Measurements from ENCODE around the gene SUGCT. TPM values are rescaled to one million over a fixed set of nuclear protein-coding genes. Genes with fewer than 3 reads are reported as not detected.

Gene SUGCT
- polyA plus RNA-seq, 1 of the 3 experiments (the other 2 are of a cell fraction), result 53.7 TPM

DNA sequence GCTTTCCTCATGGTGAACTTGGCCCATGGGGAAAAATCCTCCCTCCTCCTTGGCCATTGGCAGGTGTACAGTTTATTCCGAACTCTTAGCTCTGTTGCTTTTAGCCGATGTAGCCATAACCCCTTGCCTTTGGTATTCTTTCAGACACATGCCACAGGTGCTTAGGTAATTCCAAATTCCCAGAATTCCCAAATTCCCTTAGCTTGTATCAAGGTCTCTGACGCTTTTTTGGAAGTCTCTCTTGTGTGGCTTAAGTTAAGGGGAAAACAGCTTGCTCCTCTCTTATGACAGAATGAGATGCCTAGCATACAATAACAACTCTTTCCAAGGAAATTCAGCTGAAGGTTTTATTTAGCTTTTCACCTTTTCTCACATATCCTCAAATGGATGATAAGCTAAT is 68.0 kb downstream of the SUGCT start:
- Histone ChIP-seq H3K36me3 (replicated peaks in 1 of 2; ENCODE audit: control insufficient read depth in 1 of 2, insufficient read depth in 2 of 2, low read length in 1 of 2) (no peaks in the 10 kb centered on the region), H3K4me1 (ENCODE audit: control insufficient read depth in 1 of 2, insufficient read depth in 2 of 2, low read depth in 1 of 2, low read length in 1 of 2) (peaks cover 0 to 22% of the 10 kb centered on the region in 2 experiments; a peak in 2 of 4 replicates), H3K9ac (no peak overlapping the region), H3K4me2 (no peak overlapping the region), H3K4me3 (ENCODE audit: low read depth in 2 of 2, low read length in 1 of 2) (no peak overlapping the region), H3K27ac (ENCODE audit: low read depth in 2 of 2, low read length in 1 of 2) (no peak overlapping the region), H3K79me2 (ENCODE audit: insufficient read depth) (no peaks in the 10 kb centered on the region), H3K9me2 (no peaks in the 10 kb centered on the region), H3F3A (replicated peaks; ENCODE audit: insufficient read depth) (peaks cover 24% of the 10 kb centered on the region), H3K9me3 (no peaks in the 10 kb centered on the region), H4K20me1 (ENCODE audit: insufficient read depth) (no peaks in the 10 kb centered on the region), H3K27me3 (ENCODE audit: insufficient read depth) (no peaks in the 10 kb centered on the region), H2AFZ (ENCODE audit: low read depth) (no peak overlapping the region)
- ChIA-PET POLR2A (no interaction called here), CTCF (interaction anchor here (1.1 to 3.5 kb wide), 2 partner anchors 26 to 30 kb away, joined by 3 to 11 read pairs; no protein-coding TSS in a partner anchor)
- 92% methylated on average over 3 of the region's 3 CpGs for WGBS (ENCODE audit: low lambda C conversion rate)
- no peak for DNase-seq
- TF ChIP-seq ELF1 (IDR thresholded peaks at IDR 0.05) (no peak), EZH2phosphoT487 (IDR thresholded peaks at IDR 0.05; ENCODE audit: borderline replicate concordance, low read depth) (no peak), TAF1 (IDR thresholded peaks at IDR 0.05; ENCODE audit: borderline replicate concordance, low read depth, low read length) (no peak), FOXJ3 (CRISPR knock-in tag; IDR thresholded peaks at IDR 0.05) (no peak), TCF12 (IDR thresholded peaks at IDR 0.05) (no peak), RFX5 (IDR thresholded peaks at IDR 0.05; ENCODE audit: low read length) (no peak), FOXM1 (IDR thresholded peaks at IDR 0.05; ENCODE audit: low read depth) (no peak), MEF2A (IDR thresholded peaks at IDR 0.05; ENCODE audit: borderline replicate concordance, low read depth) (no peak), RCOR1 (IDR thresholded peaks at IDR 0.05; ENCODE audit: low read length) (no peak), NRF1 (IDR thresholded peaks at IDR 0.05; ENCODE audit: low read depth, low read length) (no peak), TEAD4 (IDR thresholded peaks at IDR 0.05; ENCODE audit: borderline replicate concordance, insufficient read depth) (no peak), MXI1 (IDR thresholded peaks at IDR 0.05; ENCODE audit: low read depth, low read length) (no peak), NFIC (IDR thresholded peaks at IDR 0.05; ENCODE audit: borderline replicate concordance) (no peak), POLR2AphosphoS5 (IDR thresholded peaks at IDR 0.05; ENCODE audit: low read depth, low read length) (no peak)
- TF ChIP-seq, protein P1, sequence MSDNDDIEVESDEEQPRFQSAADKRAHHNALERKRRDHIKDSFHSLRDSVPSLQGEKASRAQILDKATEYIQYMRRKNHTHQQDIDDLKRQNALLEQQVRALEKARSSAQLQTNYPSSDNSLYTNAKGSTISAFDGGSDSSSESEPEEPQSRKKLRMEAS (IDR thresholded peaks at IDR 0.05; ENCODE audit: low read depth), result no peak
- TF ChIP-seq, protein P2, sequence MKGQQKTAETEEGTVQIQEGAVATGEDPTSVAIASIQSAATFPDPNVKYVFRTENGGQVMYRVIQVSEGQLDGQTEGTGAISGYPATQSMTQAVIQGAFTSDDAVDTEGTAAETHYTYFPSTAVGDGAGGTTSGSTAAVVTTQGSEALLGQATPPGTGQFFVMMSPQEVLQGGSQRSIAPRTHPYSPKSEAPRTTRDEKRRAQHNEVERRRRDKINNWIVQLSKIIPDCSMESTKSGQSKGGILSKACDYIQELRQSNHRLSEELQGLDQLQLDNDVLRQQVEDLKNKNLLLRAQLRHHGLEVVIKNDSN (IDR thresholded peaks at IDR 0.05; ENCODE audit: borderline replicate concordance, low read depth), result no peak
- TF ChIP-seq, protein P3, sequence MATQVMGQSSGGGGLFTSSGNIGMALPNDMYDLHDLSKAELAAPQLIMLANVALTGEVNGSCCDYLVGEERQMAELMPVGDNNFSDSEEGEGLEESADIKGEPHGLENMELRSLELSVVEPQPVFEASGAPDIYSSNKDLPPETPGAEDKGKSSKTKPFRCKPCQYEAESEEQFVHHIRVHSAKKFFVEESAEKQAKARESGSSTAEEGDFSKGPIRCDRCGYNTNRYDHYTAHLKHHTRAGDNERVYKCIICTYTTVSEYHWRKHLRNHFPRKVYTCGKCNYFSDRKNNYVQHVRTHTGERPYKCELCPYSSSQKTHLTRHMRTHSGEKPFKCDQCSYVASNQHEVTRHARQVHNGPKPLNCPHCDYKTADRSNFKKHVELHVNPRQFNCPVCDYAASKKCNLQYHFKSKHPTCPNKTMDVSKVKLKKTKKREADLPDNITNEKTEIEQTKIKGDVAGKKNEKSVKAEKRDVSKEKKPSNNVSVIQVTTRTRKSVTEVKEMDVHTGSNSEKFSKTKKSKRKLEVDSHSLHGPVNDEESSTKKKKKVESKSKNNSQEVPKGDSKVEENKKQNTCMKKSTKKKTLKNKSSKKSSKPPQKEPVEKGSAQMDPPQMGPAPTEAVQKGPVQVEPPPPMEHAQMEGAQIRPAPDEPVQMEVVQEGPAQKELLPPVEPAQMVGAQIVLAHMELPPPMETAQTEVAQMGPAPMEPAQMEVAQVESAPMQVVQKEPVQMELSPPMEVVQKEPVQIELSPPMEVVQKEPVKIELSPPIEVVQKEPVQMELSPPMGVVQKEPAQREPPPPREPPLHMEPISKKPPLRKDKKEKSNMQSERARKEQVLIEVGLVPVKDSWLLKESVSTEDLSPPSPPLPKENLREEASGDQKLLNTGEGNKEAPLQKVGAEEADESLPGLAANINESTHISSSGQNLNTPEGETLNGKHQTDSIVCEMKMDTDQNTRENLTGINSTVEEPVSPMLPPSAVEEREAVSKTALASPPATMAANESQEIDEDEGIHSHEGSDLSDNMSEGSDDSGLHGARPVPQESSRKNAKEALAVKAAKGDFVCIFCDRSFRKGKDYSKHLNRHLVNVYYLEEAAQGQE (IDR thresholded peaks at IDR 0.05; ENCODE audit: low read depth, low read length), result no peak

Data from SK-N-SH (cell line).